CD4-positive, alpha-beta T cell treated with Interleukin-17A for 1 hour (primary cell): Measurements from ENCODE around the gene NXPH3.
"Not testable (repeated sequence)": the region's sequence is repeated elsewhere in the genome, so short reads cannot be mapped to it uniquely, and the experiment has no call there.

Experiments
- DNase-seq: peaks from one replicate; pipeline ENCODE4 v3.0.0-alpha.2; 2020

The NXPH3 gene

DNA sequence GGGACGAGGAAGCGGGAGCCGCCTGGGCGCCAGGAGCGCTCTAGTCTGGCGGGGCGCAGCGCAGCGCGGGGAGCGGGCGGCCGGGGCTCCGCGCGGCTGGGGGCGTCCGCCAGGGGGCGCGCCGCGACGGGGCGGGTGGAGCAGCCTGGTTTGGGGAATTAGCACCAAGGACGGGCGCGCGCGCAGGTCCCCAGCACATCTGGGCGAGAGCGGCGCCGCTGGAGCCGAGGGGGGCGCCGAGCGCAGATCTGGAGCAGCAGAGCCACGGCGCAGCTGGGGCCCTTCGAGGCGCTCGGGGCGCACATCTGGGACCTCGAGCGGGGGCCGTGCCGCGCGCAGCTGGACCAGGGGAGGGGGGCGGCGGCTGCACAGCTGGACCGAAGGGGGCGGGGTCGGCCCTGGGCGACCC lies at the start of gene NXPH3:
NXPH3 (plus strand) TSS at position 193 of the 409 bp plus-strand sequence. CDS start 349 bp downstream, outside the sequence.
- peak; percentile 65 for DNase-seq

DNA sequence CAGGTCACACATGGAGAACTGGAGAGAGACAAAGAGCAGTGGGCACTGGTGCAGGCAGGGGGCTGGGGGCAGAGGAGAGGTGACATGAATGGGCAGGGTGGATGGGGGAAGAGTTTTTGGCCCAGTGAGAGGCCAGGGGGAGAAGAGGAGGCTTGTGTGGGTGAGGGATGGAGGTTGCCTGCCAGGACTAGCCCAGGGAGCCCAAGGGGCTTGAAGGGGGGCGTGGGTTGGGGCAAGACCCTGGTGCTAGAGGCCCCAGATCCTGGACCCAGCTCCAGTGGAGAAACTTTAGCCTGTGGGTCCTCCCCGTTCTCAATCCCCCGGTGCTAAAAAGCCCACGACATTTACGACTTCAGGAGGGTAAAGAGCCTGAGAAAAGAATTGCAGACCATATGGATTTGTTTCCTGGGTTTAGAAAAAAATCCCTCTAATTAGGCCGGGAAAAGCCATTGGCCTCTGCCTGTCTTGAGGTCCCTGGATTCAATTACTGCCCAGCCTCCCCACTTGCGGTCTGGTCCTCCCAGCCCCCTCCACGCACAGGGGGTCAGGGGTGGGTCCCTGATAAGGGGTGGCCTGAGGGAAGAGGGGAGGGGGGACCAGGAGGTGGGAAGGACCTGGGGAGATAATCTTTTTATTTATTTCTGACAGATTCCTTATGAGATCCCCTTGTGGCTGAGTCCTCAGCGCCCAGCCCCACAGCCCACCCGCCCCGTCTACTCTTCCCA lies 47.6 kb upstream of the NXPH3 start:
- DNase-seq = no peak

DNA sequence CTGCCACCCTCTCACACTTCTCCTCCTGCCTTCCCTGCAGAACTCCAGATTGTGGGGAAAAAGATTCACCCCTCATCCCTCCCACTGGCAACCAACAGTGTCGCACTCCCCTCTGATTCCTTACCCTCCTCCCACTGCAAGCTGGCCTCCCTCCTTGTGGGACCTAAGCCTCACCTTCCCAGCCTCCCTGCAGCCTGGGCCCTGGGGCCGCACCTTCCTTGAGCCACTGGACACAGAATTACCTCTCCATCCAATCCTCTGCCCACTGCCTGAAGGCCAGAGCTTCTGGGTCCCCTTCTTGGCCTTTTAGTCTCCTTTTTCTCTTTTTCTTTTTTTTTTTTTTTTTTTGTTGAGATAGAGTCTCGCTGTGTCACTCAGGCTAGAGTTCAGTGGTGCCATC lies 46.7 kb upstream of the NXPH3 start:
- no peak for DNase-seq

DNA sequence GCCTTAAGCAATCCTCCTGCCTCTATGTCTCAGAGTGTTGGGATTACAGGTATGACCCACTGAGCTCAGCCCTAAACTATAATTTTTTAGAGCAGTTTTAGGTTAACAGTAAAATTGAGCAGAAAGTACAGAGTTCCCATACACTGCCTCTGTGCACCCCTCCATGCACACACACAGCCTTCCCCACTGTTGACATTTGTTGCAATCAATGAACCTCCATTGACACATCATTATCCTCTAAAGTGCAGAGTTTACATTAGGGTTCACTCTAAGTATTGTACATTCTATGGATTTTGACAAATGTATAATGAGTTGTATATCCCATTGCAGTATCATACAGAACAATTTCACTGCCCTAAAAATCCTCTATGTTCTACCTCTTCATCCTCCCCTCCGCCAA lies 45.6 kb upstream of the NXPH3 start:
- no peak for DNase-seq

GRCh38 chr17:49543860-49544259 lies 31.8 kb upstream of the NXPH3 start:
- no peak for DNase-seq

DNA sequence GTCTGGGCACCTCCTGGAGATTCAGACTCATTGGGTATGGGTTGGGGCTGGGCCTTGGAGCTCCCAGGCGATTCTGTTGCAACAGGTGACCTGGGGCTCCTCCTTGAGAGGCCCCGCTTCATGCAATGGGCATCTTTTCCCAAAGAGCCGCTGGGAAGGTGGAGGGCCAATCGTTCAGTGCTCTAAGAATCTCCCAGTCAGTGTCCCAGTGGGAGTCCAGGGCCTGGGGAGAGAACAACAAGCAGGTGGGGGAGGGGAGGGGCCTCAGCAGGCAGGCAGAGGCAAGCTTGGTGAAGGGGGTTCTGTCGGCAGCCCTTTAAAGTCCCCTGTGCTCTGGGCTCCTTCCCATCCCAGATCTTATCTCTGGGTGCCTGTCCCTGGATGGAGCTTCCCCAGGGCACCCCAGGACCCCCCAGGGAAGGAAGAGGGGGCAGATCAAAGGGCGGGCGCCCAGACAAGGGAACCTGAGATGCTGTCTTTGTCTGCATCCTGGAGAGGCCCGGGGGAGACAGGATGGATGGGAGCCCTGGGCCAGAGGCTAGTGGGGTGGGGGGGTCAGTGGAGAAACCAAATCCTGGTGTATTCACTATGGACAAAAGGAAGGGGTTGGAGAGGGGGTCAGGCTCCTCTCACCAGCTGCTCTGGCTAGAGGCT lies 30.5 kb upstream of the NXPH3 start:
- no peak for DNase-seq

- no peak for DNase-seq
Measured at GRCh38 chr17:49545806-49546545, 29.7 kb upstream of the NXPH3 start.

GRCh38 chr17:49546546-49547535 lies 28.8 kb upstream of the NXPH3 start:
- DNase-seq = no peak

- no peak for DNase-seq
Measured at GRCh38 chr17:49547566-49547965, 28.1 kb upstream of the NXPH3 start.

DNA sequence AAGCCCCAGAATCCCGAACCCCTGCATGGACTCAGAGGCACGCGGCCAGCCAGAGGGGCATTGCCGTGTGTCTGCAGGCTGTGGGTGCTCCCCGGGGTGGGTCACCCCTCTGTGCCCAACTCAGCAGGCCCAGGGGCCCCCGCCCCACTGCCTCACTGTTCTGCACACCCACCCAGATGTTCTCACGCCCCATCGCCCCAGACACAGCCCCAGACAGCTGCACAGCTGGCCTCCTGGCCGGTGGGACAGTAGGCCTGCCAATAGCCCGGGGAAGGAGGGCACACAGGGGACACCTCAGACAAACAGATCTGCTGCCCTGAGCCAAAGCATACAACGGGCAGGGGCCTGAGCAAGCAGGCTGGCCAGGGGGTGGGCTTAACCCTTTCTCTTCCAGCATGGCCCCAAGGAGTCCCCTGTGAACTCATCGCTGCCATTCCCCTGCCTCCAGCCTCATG lies 27.6 kb upstream of the NXPH3 start:
- no peak for DNase-seq

- DNase-seq = no peak
Measured at GRCh38 chr17:49548506-49549310, 27.0 kb upstream of the NXPH3 start.

GRCh38 chr17:49549311-49549605 lies 26.4 kb upstream of the NXPH3 start:
- no peak for DNase-seq

DNA sequence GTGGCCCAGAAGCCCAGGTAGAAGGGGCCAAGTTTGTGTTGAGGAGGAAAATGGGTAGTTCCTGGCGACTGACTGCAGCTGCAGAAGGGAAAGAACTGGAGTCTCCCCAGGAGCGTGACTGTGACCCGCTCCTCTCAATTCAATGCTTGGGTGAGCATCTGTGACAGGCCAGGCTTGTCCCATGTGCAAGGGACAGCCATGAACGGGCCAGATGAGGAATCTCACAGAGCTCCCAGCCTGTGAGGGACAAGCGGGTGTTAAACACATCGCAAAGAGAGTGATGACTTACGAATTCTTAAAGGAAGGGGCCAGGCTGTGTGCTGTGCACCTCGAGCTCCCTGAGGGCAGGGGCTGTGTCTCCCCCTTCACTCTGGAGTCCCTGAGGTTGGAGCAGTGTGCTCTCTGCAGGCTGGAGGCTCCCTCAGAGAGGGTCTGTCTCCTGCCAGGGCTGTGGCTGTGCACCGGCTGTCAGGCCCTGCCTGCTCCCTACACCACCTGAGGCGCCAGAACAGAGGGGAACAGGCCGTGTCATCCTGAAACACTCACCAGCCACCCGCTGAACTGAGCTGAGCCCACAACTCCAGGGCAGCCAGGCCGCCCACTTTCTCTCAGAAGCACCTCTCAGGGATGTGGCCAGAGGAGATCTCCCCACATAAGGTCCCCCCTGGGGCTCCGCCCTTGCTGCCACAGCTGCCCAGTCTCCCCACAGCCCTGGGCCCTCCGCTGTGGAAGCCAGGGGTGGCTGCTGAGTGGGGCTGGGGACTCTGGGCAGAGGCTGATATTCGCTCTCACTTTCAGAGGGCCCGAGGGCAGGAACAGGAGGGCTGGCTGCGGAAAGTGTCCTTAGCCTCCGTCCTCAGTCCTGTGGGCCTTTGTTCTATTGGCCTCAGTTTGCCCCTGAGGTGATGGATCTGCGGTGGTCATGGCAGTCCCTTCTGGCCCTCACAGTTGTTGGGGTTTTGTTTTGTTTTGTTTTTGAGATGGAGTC lies 25.7 kb upstream of the NXPH3 start:
- no peak for DNase-seq

DNA sequence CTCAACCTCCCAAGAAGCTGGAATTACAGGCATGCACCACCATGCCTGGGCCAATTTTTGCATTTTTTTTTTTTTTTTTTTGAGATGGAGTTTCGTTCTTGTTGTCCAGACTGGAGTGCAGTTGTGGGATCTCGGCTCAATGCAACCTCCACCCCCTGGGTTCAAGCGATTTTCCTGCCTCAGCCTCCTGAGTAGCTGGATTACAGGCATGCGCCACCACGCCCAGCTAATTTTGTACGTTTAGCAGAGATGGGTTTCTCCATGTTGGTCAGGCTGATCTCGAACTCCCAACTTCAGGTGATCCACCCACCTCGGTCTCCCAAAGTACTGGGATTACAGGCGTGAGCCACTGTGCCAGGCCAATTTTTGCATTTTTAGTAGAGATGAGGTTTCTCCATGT lies 24.9 kb upstream of the NXPH3 start:
- DNase-seq = not testable (repeated sequence)

GRCh38 chr17:49551221-49552069 lies 24.2 kb upstream of the NXPH3 start:
- DNase-seq = no peak

- no peak for DNase-seq
Measured at GRCh38 chr17:49552070-49552751, 23.5 kb upstream of the NXPH3 start.

GRCh38 chr17:49553676-49554335 lies 21.9 kb upstream of the NXPH3 start:
- no peak for DNase-seq
